PFSK-1 (cell line): Measurements from ENCODE around the gene SLC25A48.

ENCODE experiments used
- SIN3A ChIP-seq: IDR thresholded peaks from 2 replicates; pipeline ENCODE4 v1.6.1; 2012; ENCODE audit warnings: mild to moderate bottlenecking, low read length, moderate library complexity, borderline replicate concordance; ENCODE audit not compliant: insufficient read depth
- TAF1 ChIP-seq: IDR thresholded peaks from 2 replicates; pipeline ENCODE4 v1.6.1; 2012; ENCODE audit warnings: low read length, control low read depth, borderline replicate concordance; ENCODE audit not compliant: insufficient read depth
- TF ChIP-seq, protein P1 (sequence below), 2 experiments: IDR thresholded peaks; 2 replicates each; pipeline versions ENCODE4 v1.6.1 to v1.8.0; 2011 to 2012; ENCODE audit warnings: low read depth in 2 of 2, low read length in 2 of 2, control low read depth in 1 of 2, inconsistent platforms in 1 of 2, mild to moderate bottlenecking in 1 of 2, moderate library complexity in 1 of 2; ENCODE audit not compliant: insufficient read depth in 1 of 2

DNA sequence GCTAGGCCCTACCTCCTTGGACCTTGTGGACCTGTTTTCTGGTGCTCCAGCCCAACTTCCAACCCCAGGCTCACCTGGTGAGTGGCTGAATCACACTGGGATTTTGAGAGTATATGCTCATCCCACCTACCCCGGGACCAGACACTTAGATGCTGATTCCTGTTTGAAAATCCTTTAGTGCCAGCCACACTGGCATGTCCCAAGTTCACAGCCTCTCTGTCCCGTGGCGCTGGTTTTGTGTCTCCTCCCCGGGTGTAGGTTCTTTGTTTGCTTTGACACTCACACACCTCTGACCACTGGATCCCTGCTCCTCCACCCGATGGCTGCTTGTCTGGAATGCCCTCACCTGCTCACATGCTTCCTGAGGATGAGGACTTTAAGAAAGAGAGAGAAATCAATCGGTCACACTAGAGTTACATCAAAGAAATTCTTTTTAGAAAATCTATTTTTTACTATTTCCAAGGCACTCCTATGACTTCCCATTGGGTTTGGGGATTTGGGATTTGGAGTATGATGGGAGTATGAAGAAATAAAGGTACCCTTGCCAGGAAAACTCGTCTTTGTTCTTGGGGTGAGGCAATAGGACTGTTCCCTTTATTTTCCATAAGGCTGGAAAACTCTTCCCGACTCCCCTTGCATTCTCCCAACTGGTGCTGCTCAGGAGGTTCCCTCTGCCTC, 7.3 kb upstream of the SLC25A48 start:
- TF ChIP-seq SIN3A (no peak), TAF1 (no peak)
- TF ChIP-seq, protein P1, sequence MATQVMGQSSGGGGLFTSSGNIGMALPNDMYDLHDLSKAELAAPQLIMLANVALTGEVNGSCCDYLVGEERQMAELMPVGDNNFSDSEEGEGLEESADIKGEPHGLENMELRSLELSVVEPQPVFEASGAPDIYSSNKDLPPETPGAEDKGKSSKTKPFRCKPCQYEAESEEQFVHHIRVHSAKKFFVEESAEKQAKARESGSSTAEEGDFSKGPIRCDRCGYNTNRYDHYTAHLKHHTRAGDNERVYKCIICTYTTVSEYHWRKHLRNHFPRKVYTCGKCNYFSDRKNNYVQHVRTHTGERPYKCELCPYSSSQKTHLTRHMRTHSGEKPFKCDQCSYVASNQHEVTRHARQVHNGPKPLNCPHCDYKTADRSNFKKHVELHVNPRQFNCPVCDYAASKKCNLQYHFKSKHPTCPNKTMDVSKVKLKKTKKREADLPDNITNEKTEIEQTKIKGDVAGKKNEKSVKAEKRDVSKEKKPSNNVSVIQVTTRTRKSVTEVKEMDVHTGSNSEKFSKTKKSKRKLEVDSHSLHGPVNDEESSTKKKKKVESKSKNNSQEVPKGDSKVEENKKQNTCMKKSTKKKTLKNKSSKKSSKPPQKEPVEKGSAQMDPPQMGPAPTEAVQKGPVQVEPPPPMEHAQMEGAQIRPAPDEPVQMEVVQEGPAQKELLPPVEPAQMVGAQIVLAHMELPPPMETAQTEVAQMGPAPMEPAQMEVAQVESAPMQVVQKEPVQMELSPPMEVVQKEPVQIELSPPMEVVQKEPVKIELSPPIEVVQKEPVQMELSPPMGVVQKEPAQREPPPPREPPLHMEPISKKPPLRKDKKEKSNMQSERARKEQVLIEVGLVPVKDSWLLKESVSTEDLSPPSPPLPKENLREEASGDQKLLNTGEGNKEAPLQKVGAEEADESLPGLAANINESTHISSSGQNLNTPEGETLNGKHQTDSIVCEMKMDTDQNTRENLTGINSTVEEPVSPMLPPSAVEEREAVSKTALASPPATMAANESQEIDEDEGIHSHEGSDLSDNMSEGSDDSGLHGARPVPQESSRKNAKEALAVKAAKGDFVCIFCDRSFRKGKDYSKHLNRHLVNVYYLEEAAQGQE (IDR thresholded peaks at IDR 0.05; ENCODE audit: insufficient read depth in 1 of 2, low read depth in 2 of 2, low read length in 2 of 2) = no peak
